Activated CD4-positive, alpha-beta T cell treated with anti-CD3 and anti-CD28 coated beads, Interleukin-2, Interleukin-4, amounts not matched to agents 100 ng/mL and 50 ng/mL, durations not matched to agents 16 hours and 8 hours (primary cell): ENCODE results near the gene TCF4.
A peak's percentile ranks its signal among the peaks of the same experiment; 100 is the strongest.

Experiments used
- DNase-seq: peaks from one replicate; pipeline ENCODE4 v3.0.0-alpha.2; 2020; ENCODE audit warnings: low spot score

TCF4 gene

GRCh38 chr18:55544014-55544413, 44.0 kb downstream of the TCF4 start:
- no peak for DNase-seq

GRCh38 chr18:55543130-55543704, 44.8 kb downstream of the TCF4 start:
- DNase-seq: no peak

- no peak for DNase-seq
These were observed 46.4 kb downstream of the TCF4 start for GRCh38 chr18:55541571-55541970.

GRCh38 chr18:55539240-55539639, 48.8 kb downstream of the TCF4 start:
- DNase-seq: no peak

GRCh38 chr18:55534996-55535395, 53.0 kb downstream of the TCF4 start:
- no peak for DNase-seq

- DNase-seq: no peak
These were observed 53.4 kb downstream of the TCF4 start for GRCh38 chr18:55534547-55534946.

GRCh38 chr18:55530166-55530565, 57.8 kb downstream of the TCF4 start:
- DNase-seq: no peak

GRCh38 chr18:55529581-55529980, 58.4 kb downstream of the TCF4 start:
- DNase-seq: no peak

GRCh38 chr18:55525845-55526244, 62.1 kb downstream of the TCF4 start:
- no peak for DNase-seq

- DNase-seq: no peak
These were observed 63.5 kb downstream of the TCF4 start for GRCh38 chr18:55524353-55525073.

GRCh38 chr18:55523001-55523400, 65.0 kb downstream of the TCF4 start:
- no peak for DNase-seq

- DNase-seq: peak; percentile 2
These were observed 66.0 kb downstream of the TCF4 start for GRCh38 chr18:55522011-55522410.

- no peak for DNase-seq
These were observed 70.9 kb downstream of the TCF4 start for GRCh38 chr18:55517055-55517454.

GRCh38 chr18:55515941-55516710, 71.9 kb downstream of the TCF4 start:
- no peak for DNase-seq

- no peak for DNase-seq
These were observed 72.8 kb downstream of the TCF4 start for GRCh38 chr18:55515214-55515613.

GRCh38 chr18:55513161-55513560, 74.8 kb downstream of the TCF4 start:
- no peak for DNase-seq

- no peak for DNase-seq
These were observed 76.7 kb downstream of the TCF4 start for GRCh38 chr18:55511277-55511676.

- no peak for DNase-seq
These were observed 77.2 kb downstream of the TCF4 start for GRCh38 chr18:55510809-55511208.

- DNase-seq: no peak
These were observed 78.2 kb downstream of the TCF4 start for GRCh38 chr18:55509631-55510324.

GRCh38 chr18:55508651-55509050, 79.3 kb downstream of the TCF4 start:
- DNase-seq: no peak

- DNase-seq: no peak
These were observed 81.9 kb downstream of the TCF4 start for GRCh38 chr18:55506074-55506473.

GRCh38 chr18:55504808-55505207, 83.2 kb downstream of the TCF4 start:
- DNase-seq: no peak
